Neural crest cell (in vitro differentiated cells): Measurements from ENCODE around the gene PKP3. TPM values are rescaled to one million over a fixed set of nuclear protein-coding genes. Genes with fewer than 3 reads are reported as not detected.
A peak's percentile ranks its signal among the peaks of the same experiment; 100 is the strongest.

ENCODE experiments used
- DNase-seq: peaks from one replicate; pipeline ENCODE4 v3.0.0; 2021; ENCODE audit warnings: low read depth, mixed read lengths, low spot score
- H3K27ac Mint-ChIP-seq: one replicate; pipeline ENCODE4 v1.8.0; 2021; ENCODE audit warnings: mild to moderate bottlenecking, mixed read lengths; ENCODE audit not compliant: unreplicated experiment
- H3K27me3 Mint-ChIP-seq: 2 replicates; pipeline ENCODE4 v1.8.0; 2021; ENCODE audit warnings: low read depth, mild to moderate bottlenecking, mixed read lengths
- H3K36me3 Mint-ChIP-seq: 2 replicates; pipeline ENCODE4 v1.8.0; 2021; ENCODE audit warnings: low read depth, mild to moderate bottlenecking, mixed read lengths
- H3K4me1 Mint-ChIP-seq: 2 replicates; pipeline ENCODE4 v1.8.0; 2021; ENCODE audit warnings: mixed read lengths
- H3K4me3 Mint-ChIP-seq: one replicate; pipeline ENCODE4 v1.8.0; 2021; ENCODE audit warnings: mild to moderate bottlenecking, mixed read lengths
- H3K9me3 Mint-ChIP-seq: 2 replicates; pipeline ENCODE4 v1.8.0; 2021; ENCODE audit warnings: mixed read lengths
- total RNA-seq: library from RNA; stranded (reverse); gene quantifications from 2 replicates; pipeline ENCODE4 v1.2.1, GENCODE V29; 2021
- TF ChIP-seq, protein P1 (sequence below): fragments of 200-600 bp; sonication (generic); conservative IDR thresholded peaks from 2 replicates; pipeline ENCODE4 v1.5.0; 2021; ENCODE audit warnings: antibody characterized with exemption, mild to moderate bottlenecking

PKP3 gene
- total RNA-seq, 1 donor from 2014 or later: 0.42 TPM

DNA sequence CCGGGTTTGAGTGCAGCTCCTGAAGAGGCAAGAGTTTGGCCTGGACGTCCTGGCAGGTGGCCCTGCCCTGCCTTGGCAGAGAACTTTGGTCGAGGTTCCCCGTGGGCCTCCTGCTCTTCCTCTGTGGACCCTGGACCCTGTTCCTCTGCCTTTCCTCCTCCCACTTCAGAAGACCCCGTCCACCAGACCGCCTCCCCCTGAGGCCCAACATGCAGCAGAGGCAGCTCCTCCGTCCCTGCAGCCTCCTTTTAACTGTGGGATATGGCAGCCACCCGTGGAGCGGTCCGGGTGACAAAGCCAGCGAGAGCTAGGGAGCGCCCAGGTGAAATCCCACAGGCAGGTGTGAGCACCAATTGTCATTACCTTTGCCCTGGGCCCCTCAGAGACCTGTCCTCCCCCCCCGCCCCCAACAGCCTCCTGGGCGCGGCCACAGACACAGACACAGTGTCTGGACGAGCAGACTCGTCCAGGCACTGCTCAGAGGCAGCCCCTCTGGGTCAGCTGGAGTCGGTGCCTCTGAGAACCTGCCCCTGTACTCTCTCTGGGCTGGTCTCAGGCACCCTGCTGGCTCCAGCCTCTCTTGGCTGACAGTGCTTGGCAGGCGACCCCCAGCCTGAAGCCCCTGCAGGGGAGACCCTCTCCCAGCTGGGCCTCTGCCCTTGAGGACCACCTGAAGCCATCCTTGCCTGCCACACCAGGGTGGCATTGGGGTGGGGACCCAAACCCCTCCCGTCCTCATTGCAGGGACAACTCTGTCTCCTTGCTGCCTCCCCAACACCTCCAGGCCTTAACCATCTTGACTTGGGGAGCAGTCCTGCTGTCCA lies 52.0 kb downstream of the PKP3 start:
- Mint-ChIP-seq H3K27ac (no peak overlapping the region), H3K4me1 (peaks cover 19% of the 10 kb centered on the region), H3K27me3 (peaks cover 2% of the 10 kb centered on the region), H3K4me3 (no peak overlapping the region), H3K36me3 (no peaks in the 10 kb centered on the region), H3K9me3 (no peaks in the 10 kb centered on the region)
- TF ChIP-seq, protein P1, sequence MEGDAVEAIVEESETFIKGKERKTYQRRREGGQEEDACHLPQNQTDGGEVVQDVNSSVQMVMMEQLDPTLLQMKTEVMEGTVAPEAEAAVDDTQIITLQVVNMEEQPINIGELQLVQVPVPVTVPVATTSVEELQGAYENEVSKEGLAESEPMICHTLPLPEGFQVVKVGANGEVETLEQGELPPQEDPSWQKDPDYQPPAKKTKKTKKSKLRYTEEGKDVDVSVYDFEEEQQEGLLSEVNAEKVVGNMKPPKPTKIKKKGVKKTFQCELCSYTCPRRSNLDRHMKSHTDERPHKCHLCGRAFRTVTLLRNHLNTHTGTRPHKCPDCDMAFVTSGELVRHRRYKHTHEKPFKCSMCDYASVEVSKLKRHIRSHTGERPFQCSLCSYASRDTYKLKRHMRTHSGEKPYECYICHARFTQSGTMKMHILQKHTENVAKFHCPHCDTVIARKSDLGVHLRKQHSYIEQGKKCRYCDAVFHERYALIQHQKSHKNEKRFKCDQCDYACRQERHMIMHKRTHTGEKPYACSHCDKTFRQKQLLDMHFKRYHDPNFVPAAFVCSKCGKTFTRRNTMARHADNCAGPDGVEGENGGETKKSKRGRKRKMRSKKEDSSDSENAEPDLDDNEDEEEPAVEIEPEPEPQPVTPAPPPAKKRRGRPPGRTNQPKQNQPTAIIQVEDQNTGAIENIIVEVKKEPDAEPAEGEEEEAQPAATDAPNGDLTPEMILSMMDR: no peak
- no peak for DNase-seq

DNA sequence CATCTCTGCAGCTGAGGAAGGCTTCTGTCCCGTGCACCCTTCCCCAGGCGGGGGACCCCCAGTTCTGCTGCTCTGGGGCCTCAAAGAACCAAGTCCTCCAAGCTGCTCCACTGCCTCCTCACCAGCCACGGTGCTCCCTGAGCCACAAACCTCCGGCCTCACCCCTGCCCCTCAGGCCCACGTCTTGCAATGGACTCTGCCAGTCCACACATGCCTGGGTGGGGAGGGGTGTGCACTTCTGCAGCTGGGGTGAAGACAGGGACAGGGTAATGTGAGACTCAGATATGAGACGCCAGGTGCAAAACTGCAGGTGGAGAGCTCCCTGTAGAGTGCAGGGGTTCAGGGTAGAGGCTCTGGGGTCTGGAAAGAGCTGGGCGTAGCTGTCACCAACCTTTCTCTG lies 52.9 kb downstream of the PKP3 start:
- H3K9me3 Mint-ChIP-seq: no peaks in the 10 kb centered on the region
- H3K4me3 Mint-ChIP-seq: no peak overlapping the region
- H3K27ac Mint-ChIP-seq: no peak overlapping the region
- no peak for DNase-seq
- H3K36me3 Mint-ChIP-seq: no peaks in the 10 kb centered on the region
- peaks cover 2% of the 10 kb centered on the region for H3K27me3 Mint-ChIP-seq
- TF ChIP-seq, protein P1: no peak
- H3K4me1 Mint-ChIP-seq: peaks cover 26% of the 10 kb centered on the region

DNA sequence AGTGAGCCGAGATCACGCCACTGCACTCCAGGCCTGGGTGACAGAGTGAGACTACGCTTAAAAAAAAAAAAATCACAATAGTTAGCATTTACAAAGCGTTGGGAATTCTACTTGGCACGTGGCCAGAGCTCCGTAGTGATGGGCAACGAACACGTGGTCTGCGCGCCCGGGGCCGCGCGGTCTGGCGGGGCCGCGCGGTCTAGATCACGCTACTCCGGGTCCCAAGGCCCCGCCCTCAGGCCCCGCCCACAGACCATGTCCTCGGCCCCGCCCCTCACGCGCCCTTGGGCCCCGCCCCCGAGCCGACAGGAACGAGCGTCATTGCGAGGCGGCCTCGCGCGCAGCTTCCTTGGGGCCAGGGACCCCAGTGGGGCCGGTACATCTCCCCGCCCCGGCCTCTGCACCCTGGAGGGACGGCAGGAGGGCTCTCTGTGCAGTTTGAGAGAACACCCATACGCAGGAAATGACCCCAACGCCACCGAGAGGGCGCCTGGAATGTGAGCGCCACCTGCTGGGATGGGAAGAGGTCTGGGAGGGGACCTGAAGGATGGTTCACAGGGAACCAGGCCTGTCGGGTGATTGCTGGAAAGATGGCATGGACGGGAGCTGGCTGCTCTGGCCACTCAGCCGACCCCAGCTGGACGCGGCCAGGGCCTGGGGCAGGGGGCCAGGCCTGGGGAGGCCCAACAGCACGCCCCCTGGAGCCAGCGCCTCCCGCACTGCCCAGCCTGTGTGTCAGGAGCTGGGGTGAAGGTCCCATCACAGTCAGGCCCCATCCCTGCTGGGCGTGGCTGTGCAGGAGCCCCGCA lies 54.1 kb downstream of the PKP3 start:
- H3K4me3 Mint-ChIP-seq: peak overlapping the region; percentile 94
- peak overlapping the region; percentile 97 for H3K27ac Mint-ChIP-seq
- no peaks in the 10 kb centered on the region for H3K36me3 Mint-ChIP-seq
- peaks cover 26% of the 10 kb centered on the region for H3K4me1 Mint-ChIP-seq
- peaks cover 2% of the 10 kb centered on the region for H3K27me3 Mint-ChIP-seq
- TF ChIP-seq, protein P1: peak; percentile 87
- H3K9me3 Mint-ChIP-seq: no peaks in the 10 kb centered on the region
- DNase-seq: peak; percentile 95

DNA sequence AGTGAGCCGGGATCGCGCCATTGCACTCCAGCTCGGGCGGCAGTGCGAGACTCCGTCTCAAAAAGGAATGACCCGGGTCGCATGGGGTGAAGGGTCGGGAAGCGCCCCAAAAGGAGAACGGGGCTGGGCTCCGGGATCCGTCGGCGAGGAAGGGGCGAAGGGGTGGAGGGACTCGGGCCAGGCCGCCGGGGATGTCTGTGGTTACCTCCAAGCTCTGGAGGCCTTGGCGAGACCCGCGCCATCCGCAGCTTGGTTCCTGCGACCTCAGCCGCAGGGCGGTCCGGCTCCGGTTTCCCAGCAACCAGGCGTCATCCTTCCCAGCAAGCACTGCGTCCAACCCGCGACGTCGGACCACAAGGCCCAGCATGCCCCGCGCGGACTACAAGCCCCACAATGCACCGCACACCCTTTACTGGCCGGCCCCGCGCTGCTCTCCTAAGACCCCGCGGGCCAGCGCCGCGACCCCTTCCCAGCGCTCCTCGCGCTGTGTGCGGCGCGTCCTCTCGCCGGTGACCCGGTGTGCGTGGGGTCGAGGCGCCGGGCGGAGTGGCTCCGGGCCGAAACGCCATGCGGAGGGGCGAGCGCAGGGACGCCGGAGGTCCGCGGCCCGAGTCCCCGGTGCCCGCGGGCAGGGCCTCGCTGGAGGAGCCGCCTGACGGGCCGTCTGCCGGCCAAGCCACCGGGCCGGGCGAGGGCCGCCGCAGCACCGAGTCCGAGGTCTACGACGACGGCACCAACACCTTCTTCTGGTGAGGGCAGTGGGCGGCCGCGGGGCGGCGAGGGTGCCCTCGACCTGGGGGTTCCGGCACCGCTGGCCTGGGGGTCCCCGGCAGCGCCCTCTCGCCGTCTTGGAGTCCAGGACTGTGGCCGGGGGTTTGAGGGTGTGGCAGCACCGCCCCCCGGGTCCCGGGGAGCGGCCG lies 56.1 kb downstream of the PKP3 start, which contains the start of gene PTDSS2:
Gene PTDSS2 (plus strand): TSS at position 391 of the 920 bp plus-strand sequence. CDS start 177 bp downstream, at position 568.
- DNase-seq: peak; percentile 91
- peaks cover 19% of the 10 kb centered on the region for H3K4me1 Mint-ChIP-seq
- H3K36me3 Mint-ChIP-seq: no peaks in the 10 kb centered on the region
- no peaks in the 10 kb centered on the region for H3K9me3 Mint-ChIP-seq
- no peaks in the 10 kb centered on the region for H3K27me3 Mint-ChIP-seq
- peak within 1 kb of the TSS; percentile 94 for H3K4me3 Mint-ChIP-seq
- H3K27ac Mint-ChIP-seq: peak within 1 kb of the TSS; percentile 96
- TF ChIP-seq, protein P1: no peak
